Natural killer cell (primary cell): Measurements from ENCODE around the gene SOX8. TPM values are rescaled to one million over a fixed set of nuclear protein-coding genes. Genes with fewer than 3 reads are reported as not detected.

Experiments used
- ATAC-seq, 3 donors: fragments of 150-1000 bp in 2 of 3; fragments of 200-7000 bp in 1 of 3; cut with Tn5 transposase; 1 replicate in 1 of 3; 2 replicates in 2 of 3; pipeline ENCODE4 v1.10.0; 2021; ENCODE audit warnings: mild to moderate bottlenecking in 2 of 3, moderate library complexity in 2 of 3
- DNase-seq, 2 donors: peaks; one replicate each; pipeline versions ENCODE4 v3.0.0 to v3.0.0-alpha.2; 2013 to 2021; ENCODE audit warnings: mixed read lengths in 1 of 2
- H3K27ac ChIP-seq: one replicate; pipeline ENCODE4 v1.5.1; 2013; ENCODE audit warnings: mild to moderate bottlenecking, low read length
- H3K27me3 ChIP-seq: one replicate; pipeline ENCODE4 v1.6.1; 2013; ENCODE audit warnings: low read length; ENCODE audit not compliant: control insufficient read depth, insufficient read depth
- H3K36me3 ChIP-seq: one replicate; pipeline ENCODE4 v1.6.1; 2013; ENCODE audit warnings: low read length; ENCODE audit not compliant: control insufficient read depth, insufficient read depth
- H3K4me1 ChIP-seq: one replicate; pipeline ENCODE4 v1.6.1; 2013; ENCODE audit warnings: low read length; ENCODE audit not compliant: control insufficient read depth, insufficient read depth
- H3K4me3 ChIP-seq: one replicate; pipeline ENCODE4 v1.5.1; 2013; ENCODE audit warnings: low read length
- H3K9me3 ChIP-seq: one replicate; pipeline ENCODE4 v1.6.1; 2013; ENCODE audit warnings: low read length; ENCODE audit not compliant: control insufficient read depth, insufficient read depth
- H3K27ac Mint-ChIP-seq, 2 donors: one replicate each; pipeline ENCODE4 v1.8.0; 2022; ENCODE audit warnings: mild to moderate bottlenecking in 2 of 2, mixed read lengths in 2 of 2, moderate library complexity in 1 of 2
- H3K27me3 Mint-ChIP-seq, 2 donors: one replicate each; pipeline ENCODE4 v1.8.0; 2022; ENCODE audit warnings: low read depth in 2 of 2, mixed read lengths in 2 of 2
- H3K36me3 Mint-ChIP-seq: one replicate; pipeline ENCODE4 v1.8.0; 2022; ENCODE audit warnings: mixed read lengths
- H3K4me1 Mint-ChIP-seq, 2 donors: one replicate each; pipeline ENCODE4 v1.8.0; 2022; ENCODE audit warnings: mixed read lengths in 2 of 2
- H3K4me3 Mint-ChIP-seq: one replicate; pipeline ENCODE4 v1.8.0; 2022; ENCODE audit warnings: mild to moderate bottlenecking, moderate library complexity, mixed read lengths
- H3K9me3 Mint-ChIP-seq, 2 donors: one replicate each; pipeline ENCODE4 v1.8.0; 2022; ENCODE audit warnings: mixed read lengths in 2 of 2
- WGBS: methylation state at CpG from one replicate; pipeline ENCODE4 v1.1.7; 2013; ENCODE audit warnings: missing lambda C conversion rate; ENCODE audit not compliant: insufficient coverage; 5-methylcytosine and 5-hydroxymethylcytosine counted together
- intact Hi-C: fragments of 100-400 bp; cut with micrococcal nuclease; formaldehyde crosslinking; loops from one replicate; pipeline ENCODE4 v1.14.2; 2022
- total RNA-seq, 4 donors: library from RNA; stranded (reverse); fragments of 120-200 nt in 1 of 4; gene quantifications; one replicate each; pipeline versions ENCODE4 v1.2.3 to v1.2.4, GENCODE V29; 2013 to 2022
- TF ChIP-seq, protein P1 (sequence below): fragments of 200-600 bp; IDR thresholded peaks from one replicate; pipeline ENCODE4 v1.8.0; 2022; ENCODE audit warnings: antibody characterized with exemption

SOX8 gene
- total RNA-seq, 3 donors from 2014 or later (not counting 1 experiment from before 2014, with no cell fraction given) = not detected

DNA sequence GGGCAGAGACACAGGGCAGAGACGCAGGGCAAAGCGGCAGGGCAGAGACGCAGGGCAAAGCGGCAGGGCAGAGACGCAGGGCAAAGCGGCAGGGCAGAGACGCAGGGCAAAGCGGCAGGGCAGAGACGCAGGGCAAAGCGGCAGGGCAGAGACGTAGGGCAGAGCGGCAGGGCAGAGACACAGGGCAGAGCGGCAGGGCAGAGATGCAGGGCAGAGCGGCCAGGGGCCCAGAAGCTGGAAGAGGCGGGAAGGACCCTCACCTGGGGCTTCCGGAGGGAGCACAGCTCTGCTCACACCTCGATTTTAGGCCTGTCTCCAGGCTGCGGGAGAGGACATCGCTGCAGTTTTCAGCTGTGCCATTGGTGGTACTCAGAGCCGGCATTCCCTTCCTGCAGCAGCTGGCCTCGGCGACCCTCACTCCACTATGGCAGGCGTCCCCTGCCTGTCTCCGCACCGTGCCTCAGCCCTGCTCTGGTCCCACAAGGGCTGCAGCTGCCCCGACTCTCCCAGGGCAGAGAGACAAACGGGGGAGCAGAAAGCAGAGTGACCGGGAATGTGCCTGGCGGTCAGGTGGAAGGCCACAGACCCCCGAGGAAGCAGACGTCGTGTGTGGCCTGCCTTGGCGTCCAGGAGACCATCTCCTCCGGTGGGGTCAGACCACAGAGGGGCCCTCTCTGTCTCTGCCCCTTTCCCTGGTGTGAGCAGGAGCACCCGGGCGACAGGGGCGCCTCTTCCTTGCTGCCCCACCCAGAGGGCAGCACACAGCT, 29.9 kb downstream of the SOX8 start:
- H3K27me3 ChIP-seq = no peaks in the 10 kb centered on the region
- no peak overlapping the region for H3K27ac Mint-ChIP-seq
- no peaks in the 10 kb centered on the region for H3K9me3 ChIP-seq
- no peaks in the 10 kb centered on the region for H3K4me1 ChIP-seq
- H3K27me3 Mint-ChIP-seq = peaks cover 0 to 5% of the 10 kb centered on the region in 2 donors
- H3K27ac ChIP-seq = no peak overlapping the region
- no peaks in the 10 kb centered on the region for H3K4me1 Mint-ChIP-seq
- no peaks in the 10 kb centered on the region for H3K36me3 Mint-ChIP-seq
- no peaks in the 10 kb centered on the region for H3K36me3 ChIP-seq
- H3K9me3 Mint-ChIP-seq = no peaks in the 10 kb centered on the region
- 90% methylated on average over 37 of the region's 37 CpGs for WGBS
- no peak overlapping the region for H3K4me3 Mint-ChIP-seq
- no peak overlapping the region for H3K4me3 ChIP-seq
- TF ChIP-seq, protein P1, sequence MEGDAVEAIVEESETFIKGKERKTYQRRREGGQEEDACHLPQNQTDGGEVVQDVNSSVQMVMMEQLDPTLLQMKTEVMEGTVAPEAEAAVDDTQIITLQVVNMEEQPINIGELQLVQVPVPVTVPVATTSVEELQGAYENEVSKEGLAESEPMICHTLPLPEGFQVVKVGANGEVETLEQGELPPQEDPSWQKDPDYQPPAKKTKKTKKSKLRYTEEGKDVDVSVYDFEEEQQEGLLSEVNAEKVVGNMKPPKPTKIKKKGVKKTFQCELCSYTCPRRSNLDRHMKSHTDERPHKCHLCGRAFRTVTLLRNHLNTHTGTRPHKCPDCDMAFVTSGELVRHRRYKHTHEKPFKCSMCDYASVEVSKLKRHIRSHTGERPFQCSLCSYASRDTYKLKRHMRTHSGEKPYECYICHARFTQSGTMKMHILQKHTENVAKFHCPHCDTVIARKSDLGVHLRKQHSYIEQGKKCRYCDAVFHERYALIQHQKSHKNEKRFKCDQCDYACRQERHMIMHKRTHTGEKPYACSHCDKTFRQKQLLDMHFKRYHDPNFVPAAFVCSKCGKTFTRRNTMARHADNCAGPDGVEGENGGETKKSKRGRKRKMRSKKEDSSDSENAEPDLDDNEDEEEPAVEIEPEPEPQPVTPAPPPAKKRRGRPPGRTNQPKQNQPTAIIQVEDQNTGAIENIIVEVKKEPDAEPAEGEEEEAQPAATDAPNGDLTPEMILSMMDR = no peak
- DNase-seq (no peak), ATAC-seq (no peak)
- intact Hi-C loops = no loop called here

DNA sequence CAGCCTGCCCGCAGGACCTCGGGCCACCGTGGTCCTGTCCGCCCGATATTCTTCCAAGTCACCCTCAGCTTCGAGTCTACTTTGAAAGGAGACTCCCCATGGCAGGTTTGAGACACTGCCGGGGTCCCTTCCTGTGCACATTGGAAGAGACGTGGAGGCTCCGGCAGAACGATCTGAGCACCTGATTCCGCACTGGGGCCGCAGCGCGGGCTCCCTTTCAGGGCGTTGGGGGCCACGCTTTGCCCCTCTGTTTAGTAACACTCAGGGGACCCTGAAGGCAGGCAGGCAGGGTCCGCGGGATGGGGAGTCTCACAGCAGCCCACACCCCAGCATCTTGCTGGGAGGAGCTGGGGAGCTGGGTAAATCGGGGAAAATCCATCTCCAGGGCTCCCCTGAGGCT, 30.6 kb downstream of the SOX8 start:
- no peaks in the 10 kb centered on the region for H3K4me1 Mint-ChIP-seq
- H3K27me3 Mint-ChIP-seq = peaks cover 0 to 5% of the 10 kb centered on the region in 2 donors
- H3K36me3 ChIP-seq = no peaks in the 10 kb centered on the region
- H3K9me3 ChIP-seq = no peaks in the 10 kb centered on the region
- DNase-seq (no peak), ATAC-seq (no peak)
- 85% methylated on average over 19 of the region's 19 CpGs for WGBS
- no peaks in the 10 kb centered on the region for H3K36me3 Mint-ChIP-seq
- intact Hi-C loops = no loop called here
- H3K27me3 ChIP-seq = no peaks in the 10 kb centered on the region
- no peaks in the 10 kb centered on the region for H3K9me3 Mint-ChIP-seq
- H3K4me3 Mint-ChIP-seq = no peak overlapping the region
- H3K4me3 ChIP-seq = no peak overlapping the region
- TF ChIP-seq, protein P1 = no peak
- H3K4me1 ChIP-seq = no peaks in the 10 kb centered on the region
- no peak overlapping the region for H3K27ac ChIP-seq
- H3K27ac Mint-ChIP-seq = no peak overlapping the region

GRCh38 chr16:1012722-1013592, 31.4 kb downstream of the SOX8 start:
- Mint-ChIP-seq H3K9me3 (no peaks in the 10 kb centered on the region), H3K27ac (no peak overlapping the region), H3K4me3 (no peak overlapping the region), H3K27me3 (peaks cover 0 to 5% of the 10 kb centered on the region in 2 donors), H3K4me1 (no peaks in the 10 kb centered on the region), H3K36me3 (no peaks in the 10 kb centered on the region)
- ATAC-seq (no peak), DNase-seq (no peak)
- TF ChIP-seq, protein P1 = no peak
- H3K9me3 ChIP-seq = no peaks in the 10 kb centered on the region
- 84% methylated on average over 28 of the region's 28 CpGs for WGBS
- H3K4me3 ChIP-seq = no peak overlapping the region
- intact Hi-C loops = no loop called here
- no peaks in the 10 kb centered on the region for H3K36me3 ChIP-seq
- no peak overlapping the region for H3K27ac ChIP-seq
- H3K27me3 ChIP-seq = no peaks in the 10 kb centered on the region
- H3K4me1 ChIP-seq = no peaks in the 10 kb centered on the region
